GM21825 (cell line): Measurements from ENCODE around the gene ITGA5.

Experiments
- ATAC-seq: cut with Tn5 transposase; IDR thresholded peaks from one replicate; pipeline ENCODE4 v1.9.1; 2021; ENCODE audit warnings: mild to moderate bottlenecking, moderate library complexity; ENCODE audit not compliant: unreplicated experiment

The ITGA5 gene

GRCh38 chr12:54431911-54432814 lies 13.1 kb upstream of the ITGA5 start:
- no peak for ATAC-seq

- no peak for ATAC-seq
These were observed 11.5 kb upstream of the ITGA5 start for GRCh38 chr12:54430471-54431069.

GRCh38 chr12:54429014-54429471 lies 10.0 kb upstream of the ITGA5 start:
- ATAC-seq = no peak

- ATAC-seq = no peak
These were observed 9.3 kb upstream of the ITGA5 start for GRCh38 chr12:54428050-54429013.

- no peak for ATAC-seq
These were observed 8.0 kb upstream of the ITGA5 start for GRCh38 chr12:54427106-54427505.

DNA sequence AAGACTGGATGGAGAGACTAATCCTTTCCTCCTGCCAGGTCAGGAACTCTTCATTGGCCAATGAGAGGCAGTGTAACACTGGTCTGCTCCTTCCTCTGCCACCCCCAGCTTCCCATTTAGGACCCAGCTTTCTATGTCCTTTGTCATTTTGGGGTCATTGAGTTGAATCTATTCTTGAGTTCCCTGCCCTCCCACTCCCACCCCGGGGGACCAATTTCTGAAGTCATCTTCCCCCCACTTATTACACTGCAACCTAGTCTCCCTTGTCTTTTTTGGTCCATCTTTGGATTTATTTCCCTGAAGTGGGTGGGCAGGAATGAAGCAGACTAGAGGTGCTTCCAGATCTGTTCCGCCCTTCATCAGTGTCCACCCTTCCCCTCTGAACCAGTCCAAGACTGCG lies 7.6 kb upstream of the ITGA5 start:
- ATAC-seq = no peak

- no peak for ATAC-seq
These were observed 6.6 kb upstream of the ITGA5 start for GRCh38 chr12:54425702-54426101.

DNA sequence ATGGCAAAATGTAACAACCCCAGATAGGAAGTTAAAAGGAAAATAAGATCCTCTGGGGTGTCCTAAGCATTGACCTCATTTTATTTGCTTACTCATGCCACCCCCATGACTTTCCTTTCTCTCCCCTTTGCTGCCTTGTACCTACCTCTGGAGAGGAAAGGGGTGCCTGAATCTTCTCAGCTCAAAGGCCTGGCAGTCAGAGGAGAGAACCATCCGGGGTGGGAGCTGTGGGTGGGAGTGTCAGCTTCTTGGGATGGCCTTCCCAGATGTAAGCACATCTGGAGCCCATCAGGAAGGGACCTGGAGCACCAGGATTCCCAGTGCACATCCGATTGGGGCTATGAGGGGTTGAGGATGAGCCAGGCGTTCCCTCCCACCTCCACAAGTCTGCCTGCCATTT lies 5.2 kb upstream of the ITGA5 start:
- ATAC-seq = no peak

DNA sequence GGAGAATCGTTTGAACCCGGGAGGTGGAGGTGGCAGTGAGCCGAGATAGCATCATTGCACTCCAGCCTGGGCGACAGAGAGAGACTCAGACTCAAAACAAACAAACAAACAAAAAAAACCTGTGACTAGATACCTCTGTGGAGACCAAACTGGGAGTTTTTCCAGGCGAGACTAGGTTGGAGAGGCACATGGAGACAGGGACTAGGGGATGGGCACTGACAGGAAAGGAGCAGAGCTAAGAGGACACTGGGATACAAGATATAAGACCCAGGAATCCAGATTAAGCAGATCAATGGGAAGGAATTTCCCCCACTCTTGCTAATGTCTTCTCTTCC lies 4.7 kb upstream of the ITGA5 start:
- no peak for ATAC-seq

DNA sequence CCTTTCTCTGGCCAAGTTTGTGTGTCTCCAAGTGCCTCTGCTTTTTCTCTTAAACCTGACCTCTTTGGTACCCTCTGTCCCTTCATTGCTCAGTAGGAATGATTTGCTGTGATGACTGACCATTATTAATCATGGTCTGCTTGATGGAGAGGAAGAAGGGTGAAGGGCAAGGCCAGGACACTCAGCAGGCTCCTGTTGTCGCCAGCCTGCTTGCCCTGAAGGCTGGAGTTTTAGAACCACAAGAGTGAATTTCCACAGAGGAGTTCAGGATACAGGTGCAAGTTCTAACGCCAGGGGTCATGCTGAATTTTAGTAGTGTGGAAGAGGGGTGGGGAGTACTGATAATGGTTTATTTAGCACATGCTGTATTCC lies 2.8 kb upstream of the ITGA5 start:
- ATAC-seq = no peak

GRCh38 chr12:54421175-54421878 lies 2.3 kb upstream of the ITGA5 start:
- no peak for ATAC-seq

GRCh38 chr12:54420766-54421144 lies 1.7 kb upstream of the ITGA5 start:
- no peak for ATAC-seq

DNA sequence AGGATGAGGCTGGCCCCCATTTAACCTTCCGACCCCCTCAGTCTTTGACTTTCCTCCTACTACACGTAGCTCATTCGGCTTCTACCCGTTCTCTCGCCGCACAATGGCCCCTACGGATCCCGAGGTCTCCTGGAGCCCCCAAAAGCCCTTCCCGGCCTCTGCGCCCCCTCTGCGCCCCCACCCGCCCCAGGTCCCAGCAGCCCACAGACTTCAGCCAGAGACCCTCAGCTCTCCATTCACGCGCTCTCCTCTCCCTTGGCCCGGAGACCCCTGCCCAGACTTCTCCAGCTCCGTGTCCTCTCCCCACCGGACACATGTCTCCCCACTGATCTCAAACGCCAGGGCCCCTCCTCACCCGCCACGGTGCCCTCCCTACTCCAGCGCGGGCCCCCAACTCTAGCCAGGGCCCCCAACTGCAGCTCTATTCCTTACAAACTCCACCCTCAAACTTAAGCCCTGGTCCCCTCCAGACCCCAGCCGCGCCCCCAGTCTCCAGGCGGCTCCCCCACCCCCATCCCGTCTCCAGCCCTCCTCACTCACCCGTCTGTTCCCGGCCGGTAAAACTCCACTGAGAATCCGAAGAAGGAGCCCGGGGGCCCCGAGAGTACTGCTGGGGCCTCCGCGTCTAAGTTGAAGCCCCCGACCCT lies 502 bp downstream of the ITGA5 start:
- no peak for ATAC-seq

- ATAC-seq = no peak
These were observed 1.2 kb downstream of the ITGA5 start for GRCh38 chr12:54417712-54418440.

DNA sequence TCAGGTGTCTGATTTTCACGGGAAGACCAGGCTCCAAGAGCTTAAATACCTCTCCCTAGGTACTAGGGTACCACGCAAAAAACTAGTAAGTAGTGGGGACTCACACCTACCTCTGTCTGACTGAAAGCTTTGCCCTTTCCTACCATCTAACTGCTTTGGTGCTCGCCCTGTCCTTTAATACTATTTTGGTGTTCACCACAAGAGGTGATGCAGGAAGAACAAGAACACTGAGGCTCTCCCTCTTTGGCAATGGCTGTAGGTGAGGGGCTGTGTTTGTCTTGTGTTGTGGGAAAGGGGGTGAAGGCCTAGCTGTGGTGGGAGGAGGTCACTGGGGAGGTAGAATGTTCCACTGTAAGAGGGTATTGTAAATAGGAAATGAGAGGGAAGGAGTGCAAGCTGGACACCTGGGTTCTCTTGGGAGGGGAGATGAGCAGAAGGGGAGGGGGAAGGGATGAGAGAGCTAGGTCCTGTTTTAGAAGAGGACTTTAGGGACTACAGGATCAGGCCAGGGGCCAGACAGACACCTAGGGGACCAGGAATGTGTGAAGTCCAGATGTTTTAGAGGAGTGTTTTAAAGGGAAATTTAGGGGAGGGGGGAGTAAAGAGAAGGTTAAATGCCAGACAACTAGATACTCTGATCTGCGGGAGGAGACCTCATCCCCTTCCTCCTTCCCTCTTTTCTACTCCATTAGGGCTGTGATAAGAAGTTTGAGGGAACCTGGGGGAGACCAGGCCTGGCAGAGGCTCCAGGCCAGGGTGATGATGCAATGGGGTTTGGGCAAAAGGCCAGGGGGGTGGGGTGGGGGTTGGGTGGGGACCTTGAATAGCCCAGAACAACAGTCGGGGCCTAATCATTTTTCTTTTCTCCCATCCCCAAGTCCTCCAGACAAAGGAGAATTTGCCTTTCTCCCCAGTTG lies 2.1 kb downstream of the ITGA5 start:
- no peak for ATAC-seq

- ATAC-seq = no peak
These were observed 3.7 kb downstream of the ITGA5 start for GRCh38 chr12:54415221-54415929.

GRCh38 chr12:54413284-54414190 lies 5.5 kb downstream of the ITGA5 start:
- ATAC-seq = peak; percentile 72
